Lung microvascular endothelial cell (primary cell): ENCODE results near the gene ARFRP1. TPM values are rescaled to one million over a fixed set of nuclear protein-coding genes. Genes with fewer than 3 reads are reported as not detected.

Experiments used
- DNase-seq, 2 donors: peaks; one replicate each; pipeline versions ENCODE4 v3.0.0 to v3.0.0-alpha.2; 2010; ENCODE audit warnings: low read depth in 2 of 2
- total RNA-seq: library from RNA; depleted of rRNA; stranded (reverse); fragments of >200 nt; gene quantifications from 2 replicates; pipeline ENCODE4 v1.2.1, GENCODE V29; 2014

The ARFRP1 gene
- total RNA-seq, 1 donor from 2014 or later = 31.2 TPM

DNA sequence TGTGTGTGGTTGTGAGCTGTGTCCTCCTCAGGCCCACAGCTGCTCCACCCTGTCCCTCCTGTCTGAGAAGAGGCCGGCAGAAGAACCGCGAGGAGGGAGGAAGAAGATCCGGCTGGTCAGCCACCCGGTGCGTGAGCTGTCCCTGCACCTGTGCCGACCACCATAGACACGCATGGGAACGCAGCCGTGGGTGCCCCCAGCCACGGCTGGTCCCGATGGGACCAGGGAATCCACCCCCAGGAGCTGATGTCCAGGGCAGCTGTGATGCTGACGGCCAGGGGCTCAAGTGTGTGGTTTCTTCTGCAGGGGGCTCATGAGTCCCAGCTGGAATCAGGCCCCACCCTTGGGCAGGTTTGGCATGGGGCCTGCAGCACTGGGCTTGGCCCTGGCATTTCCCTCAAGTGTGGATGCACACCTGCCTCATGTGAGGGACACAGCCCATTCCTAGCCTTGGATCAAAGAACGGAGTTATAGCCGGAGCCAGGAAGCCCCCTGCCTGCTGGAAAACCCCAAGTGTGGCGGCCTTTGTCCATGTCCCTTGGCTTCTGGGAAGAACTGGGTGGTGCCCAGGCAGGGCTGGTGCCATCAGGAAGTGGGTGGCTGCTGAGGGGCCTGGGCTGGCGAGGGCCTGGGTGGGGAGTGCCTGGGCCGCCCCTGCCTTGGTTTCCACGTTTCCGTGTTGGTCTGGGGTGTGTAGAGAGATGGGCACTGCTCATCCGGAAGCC, 15.9 kb downstream of the ARFRP1 start:
- no peak for DNase-seq

DNA sequence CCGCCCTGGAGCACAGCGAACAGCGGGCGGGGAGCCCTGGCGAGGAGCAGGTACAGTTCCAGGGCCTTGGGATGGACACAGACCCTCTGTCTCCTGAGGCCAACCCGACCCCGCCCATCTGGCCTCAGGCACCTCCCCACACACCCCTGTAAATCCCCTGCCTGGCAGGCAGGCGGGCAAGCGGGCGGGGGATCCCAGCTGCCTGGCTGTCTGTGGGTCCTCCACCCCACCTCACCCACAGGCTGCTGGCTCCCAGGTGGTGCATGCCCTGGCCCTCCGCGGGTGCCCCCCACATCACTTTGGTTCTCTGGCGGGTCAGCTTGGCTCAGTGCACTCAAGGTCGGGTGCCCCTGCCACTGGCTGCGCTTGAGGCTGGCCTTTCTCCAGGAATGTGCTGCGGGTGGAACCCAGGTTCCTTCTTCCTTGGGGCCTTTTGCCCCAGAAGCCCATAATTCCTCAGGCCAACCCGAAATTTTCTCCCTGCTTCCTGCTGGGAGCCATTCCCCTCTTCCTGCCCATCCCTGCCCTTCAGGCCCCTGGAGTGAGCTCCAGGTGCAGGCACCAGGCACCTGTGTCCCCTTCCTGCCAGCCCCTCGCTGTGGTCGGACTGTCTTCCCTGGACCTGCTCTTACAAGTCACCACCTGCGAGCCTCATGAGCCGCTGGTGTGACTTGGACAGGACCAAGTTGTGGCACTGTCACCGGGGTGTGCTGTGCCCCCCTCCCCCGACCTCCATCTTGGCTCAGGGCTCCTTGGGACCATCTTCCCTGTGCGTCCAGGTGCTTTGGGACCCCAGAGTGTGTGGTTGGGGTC, 16.7 kb downstream of the ARFRP1 start:
- DNase-seq = no peak

DNA sequence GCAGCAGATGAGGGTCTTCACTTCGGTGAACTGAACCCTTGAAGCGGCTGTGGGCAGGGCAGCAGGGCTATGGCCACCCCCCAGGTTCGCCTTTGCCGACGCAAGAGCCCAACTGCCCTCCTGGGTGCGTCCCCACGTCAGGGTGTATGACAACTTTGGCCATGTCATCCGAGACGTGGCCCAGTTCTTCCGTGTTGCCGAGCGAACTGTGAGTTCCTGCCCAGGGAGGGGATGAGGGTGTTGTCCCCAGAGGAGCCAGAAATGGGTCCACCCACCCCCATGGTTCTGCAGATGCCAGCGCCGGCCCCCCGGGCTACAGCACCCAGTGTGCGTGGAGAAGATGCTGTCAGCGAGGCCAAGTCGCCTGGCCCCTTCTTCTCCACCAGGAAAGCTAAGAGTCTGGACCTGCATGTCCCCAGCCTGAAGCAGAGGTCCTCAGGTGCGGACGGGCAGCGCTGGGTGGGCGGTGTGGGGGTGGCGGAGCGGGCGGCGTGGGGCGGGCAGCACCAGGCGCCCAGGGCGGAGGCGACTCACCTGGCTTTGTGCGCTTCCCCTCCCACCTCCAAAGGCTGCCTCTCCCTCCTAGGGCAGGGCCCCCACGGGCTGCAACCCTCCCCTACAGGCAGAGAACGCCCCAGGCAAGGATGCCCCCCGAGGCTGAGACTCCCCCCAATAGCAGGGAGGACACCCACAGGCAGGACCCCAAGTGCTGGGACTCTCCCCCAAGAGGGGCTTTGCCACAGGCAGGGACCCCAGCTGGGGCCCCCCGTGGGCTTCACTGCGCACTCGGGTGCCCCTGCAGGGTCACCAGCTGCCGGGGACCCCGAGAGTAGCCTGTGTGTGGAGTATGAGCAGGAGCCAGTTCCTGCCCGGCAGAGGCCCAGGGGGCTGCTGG, 17.5 kb downstream of the ARFRP1 start:
- DNase-seq = no peak

DNA sequence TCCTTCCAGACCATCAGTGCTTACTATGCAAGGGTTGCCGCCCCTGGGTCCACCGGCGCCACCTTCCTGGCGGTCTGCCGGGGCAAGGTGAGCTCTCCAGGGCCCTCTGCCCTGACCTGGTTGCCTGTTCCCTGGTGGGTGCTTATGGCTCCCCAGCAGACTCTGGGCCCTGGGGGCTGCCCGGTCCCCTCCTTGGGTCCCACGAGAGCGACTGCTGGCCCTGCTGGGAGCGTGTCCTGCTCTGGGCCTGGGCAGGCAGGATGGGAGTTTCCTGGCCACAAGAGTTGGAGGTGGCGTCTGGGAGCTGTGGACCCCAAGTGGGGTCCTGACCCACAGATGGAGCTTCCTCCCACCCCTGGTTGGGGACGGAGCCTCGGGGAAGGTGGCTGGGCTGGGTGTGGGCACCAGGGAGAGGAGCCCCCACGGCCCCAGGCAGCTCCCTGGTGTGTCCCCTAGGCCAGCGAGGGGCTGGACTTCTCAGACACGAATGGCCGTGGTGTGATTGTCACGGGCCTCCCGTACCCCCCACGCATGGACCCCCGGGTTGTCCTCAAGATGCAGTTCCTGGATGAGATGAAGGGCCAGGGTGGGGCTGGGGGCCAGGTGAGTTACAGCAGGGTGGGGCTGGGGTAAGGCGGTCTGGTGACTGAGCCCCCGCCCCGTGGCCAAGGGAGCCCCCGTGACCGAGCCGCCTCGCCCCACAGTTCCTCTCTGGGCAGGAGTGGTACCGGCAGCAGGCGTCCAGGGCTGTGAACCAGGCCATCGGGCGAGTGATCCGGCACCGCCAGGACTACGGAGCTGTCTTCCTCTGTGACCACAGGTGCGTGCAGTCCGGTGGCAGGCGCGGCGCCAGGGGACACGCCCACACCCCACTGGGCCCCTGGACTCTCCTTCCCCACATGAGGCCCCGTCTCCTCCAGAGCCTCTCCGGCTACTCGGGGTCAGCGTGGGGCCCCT, 18.5 kb downstream of the ARFRP1 start:
- no peak for DNase-seq

DNA sequence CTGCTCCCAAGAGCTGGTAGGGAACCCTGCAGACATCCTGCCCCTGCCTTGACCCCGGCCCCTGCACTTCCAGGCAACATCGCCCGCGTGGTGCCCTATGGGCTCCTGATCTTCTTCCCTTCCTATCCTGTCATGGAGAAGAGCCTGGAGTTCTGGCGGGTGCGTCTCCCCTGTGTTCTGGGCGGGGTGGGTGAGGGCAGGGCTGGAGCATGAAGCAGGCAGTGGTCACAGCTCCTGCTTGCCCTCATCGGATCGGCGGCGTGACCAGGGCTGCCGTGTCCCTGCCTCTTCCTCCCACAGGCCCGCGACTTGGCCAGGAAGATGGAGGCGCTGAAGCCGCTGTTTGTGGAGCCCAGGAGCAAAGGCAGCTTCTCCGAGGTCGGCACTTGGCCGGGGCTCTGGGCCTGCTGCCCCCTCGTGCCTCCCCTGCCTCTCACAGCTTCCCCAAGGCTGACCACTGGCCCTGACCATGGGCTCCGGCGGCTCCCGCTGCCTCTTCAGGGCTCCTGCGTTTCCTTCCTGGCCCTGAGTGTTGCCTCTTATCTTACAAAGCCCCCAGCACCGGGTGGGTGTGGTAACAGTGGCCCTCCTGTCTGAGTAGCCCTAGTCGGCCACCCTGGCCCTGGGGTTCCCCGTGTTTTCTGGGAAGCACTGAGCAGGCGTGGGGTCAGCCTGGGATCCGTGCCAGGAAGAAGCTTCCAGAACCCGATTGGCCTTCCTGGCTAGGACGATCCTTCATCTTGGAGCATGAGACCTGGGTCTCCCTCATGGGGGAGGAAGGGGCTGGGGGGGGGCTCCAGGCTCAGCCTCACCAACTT, 19.3 kb downstream of the ARFRP1 start:
- no peak for DNase-seq

DNA sequence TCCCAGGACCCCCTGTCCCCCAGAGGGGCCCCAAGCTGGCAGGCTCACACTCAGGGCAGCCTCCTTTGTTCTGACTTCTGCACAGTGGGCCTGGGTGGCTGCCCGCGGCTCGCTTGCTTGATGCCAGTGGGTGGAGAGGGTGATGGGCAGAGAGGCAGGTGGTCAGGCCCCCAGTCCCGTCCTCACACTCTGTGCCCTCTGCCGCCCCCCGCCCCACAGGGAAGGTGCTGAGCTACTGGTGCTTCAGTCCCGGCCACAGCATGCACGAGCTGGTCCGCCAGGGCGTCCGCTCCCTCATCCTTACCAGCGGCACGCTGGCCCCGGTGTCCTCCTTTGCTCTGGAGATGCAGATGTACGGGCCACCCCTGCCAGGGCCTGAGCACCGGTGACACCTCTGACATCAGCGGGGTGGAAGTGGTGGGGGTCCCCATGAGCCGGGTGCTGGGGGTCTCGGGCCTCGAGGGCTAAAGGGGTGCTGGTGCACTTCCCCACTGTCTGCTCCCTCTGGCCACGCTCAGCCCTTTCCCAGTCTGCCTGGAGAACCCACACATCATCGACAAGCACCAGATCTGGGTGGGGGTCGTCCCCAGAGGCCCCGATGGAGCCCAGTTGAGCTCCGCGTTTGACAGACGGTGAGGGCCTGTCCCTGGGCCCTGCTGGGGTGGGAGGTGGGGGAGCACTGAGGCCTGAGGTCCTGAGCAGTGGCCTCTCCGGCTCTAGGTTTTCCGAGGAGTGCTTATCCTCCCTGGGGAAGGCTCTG, 20.2 kb downstream of the ARFRP1 start:
- DNase-seq = no peak

DNA sequence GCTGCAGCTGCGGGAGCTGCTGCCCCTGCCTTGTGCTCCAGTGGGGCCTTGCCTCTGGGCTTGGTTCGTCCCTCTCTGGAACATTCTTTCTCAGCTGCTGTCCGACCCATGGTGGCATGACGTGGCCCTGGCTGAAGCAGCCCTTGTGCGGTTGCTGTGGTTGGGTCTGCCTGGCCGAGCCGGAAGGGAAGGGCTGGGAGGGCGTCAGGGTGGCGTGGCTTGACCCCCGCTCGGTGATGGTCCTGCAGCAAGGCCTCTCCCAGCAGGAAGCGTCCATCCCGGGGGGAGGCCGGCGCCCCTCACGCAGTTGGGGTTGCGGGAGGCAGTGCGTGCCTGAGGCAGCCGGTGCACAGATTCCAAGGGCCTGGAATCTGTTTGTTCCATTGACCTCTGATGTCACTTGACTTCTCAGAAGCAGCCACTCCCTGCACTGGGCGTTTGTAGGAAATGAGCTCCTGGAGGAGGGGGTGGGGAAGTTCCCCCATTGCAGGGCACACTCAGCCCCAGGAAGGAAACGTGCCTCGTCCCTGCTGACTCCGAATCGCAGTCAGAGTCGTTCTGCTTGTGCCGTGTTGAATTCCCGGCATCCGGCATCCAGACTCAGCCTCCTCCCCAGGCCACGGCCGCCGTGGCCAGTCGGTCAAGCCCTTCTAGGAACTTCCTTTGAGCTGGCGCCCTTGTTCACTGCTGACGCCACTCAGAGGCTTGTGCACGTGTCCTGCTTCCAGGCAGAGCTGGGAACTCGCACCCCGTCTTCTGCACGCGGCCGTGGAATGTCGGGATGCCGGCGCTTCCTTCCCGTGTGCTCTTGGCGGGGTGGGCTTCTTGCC, 21.1 kb downstream of the ARFRP1 start:
- DNase-seq = peak; percentile 54 to 96

DNA sequence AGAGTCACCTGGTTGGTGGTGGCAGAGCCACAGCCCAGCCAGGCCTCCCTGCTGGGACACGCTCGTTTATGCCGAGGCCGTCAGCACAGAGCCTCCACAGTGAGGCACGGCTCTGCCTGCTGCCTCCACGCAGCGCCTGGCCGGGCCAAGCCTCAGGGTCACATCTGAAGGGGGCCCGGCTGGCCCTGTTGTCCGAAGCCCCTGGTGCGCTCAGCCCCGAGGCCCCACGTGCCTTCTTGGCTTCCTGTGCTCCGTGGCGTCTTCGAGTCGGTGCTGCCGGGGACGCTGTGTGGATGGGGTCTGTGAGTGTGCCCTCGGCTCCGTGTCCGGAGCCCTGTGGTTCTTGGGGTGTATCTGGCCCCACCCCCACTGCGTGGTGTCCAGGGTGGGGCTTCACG, 21.7 kb downstream of the ARFRP1 start:
- no peak for DNase-seq

DNA sequence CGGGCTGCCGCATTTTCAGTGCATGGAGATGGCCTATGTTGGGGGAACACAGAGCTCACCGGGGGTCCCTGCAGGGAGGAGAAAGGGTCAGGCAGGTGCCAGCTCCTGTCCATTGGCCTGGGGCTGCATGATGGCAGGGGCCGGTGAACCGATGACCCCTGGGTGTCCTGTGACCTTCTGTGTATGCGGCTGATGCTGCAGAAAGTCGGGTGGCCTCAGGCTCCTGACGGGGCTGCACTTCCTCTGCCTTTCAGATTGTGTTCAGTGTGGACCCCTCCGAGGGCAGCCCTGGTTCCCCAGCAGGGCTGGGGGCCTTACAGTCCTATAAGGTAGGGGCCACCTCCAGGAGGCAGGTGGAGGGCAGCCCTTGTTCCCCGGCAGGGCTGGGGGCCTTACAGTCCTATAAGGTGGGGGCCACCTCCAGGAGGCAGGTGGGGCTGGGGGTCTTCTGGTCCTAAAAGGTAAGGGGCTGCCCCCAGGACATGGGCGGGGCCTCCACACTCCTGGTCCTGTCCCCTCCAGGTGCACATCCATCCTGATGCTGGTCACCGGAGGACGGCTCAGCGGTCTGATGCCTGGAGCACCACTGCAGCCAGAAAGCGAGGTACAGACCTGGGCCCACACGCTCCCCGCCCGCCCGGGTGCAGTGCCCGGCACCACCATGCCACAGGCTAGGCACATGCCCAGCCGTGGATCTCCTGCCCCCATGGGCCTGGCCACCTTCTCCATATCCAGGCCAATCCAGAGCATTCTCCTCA, 22.3 kb downstream of the ARFRP1 start:
- DNase-seq = no peak

DNA sequence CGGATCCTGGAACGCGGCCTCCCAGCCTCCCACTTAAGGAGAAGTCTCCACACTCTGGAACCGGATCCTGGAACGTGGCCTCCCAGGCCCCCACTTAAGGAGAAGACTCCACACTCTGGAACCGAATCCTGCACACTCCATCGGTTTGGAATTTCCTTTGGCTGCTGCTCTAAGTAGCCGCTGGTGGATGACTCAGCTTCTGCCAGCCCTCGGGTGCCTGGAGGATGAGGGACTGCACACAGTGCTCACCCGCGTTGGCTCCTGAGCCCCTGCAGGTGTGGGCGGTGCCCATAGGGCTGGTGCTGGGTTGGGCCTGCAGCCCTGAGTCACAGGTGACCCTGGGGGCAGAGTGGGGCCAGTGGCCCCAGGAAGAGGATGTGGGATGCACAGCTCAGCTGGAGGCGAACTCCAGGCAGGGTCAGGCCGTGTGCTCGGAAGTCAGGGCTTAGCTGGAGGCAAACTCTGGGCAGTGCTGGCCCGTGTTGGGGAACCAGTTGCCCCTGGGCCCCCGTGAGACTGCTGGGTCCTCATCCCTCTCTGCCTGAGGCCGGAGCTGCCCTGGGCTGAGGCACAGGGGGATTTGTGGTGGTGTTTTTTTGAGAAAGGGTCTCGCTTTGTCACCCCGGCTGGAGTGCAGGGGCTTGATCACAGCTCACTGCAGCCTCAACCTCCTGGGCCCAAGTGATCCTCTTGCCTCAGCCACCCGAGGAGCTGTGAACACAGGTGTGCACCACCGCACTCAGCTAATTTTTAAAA, 25.2 kb downstream of the ARFRP1 start:
- DNase-seq = peak; percentile 45 to 97

DNA sequence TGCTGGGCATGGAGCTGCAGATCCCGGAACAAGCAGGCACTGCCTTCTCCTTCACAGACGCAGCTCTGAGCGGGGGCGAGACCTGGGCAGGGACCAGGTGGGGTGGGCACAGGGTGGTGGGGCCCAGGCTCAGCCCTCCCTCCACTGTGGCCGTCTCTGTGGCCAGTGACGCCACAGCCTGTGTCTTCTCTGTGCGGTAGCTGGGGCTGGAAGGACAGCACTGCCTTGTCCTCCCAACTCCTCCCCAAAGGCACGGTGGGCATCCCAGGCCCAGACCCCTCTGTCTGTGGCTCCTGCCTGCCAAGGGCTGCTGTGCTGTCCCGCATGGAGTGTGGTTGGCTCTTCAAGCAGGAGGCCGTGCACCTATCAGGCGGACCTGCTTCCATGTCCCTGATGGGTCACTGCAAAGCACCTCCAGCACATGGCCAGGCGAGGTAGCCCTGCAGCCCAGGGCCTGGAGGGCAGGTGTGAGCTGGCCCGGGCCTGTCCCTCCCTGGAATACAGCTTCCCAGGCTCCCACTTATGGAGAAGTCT, 26.1 kb downstream of the ARFRP1 start:
- DNase-seq = no peak

DNA sequence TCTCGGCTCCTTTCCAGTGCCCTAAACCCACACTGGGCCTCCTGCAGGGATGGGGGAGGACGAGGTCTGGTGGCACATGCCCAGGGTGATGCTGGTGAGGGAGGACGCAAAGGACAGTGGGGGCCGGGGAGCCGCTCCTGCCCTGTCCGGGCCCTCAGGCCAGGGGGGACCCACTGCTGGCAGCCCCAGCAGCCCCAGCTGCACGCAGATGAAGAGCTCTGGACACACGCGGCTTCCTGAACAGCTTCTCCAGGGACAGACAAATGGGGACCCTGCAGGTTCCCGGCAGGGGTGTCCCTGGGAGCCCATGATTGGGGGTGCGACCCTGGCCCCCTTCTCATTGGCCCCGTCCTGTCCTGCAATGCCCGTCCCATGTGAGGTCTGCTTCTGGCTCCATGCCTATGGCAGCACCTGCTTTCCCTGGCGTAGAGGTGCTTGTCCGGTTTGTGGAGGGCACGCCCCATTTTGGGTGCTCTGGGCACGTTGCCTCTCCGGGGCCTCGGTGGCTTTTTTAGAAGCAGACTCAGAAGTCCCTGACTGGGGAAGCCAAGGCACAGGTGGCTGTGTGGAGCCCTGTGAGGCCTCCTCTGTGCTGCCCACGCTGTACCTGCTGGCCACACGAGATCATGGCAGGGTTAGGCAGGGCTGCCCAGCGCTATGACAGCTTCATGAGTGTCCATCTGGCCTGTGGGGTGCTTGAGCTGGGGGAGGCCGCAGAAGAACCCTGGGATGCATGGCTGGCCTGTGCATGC, 26.7 kb downstream of the ARFRP1 start:
- DNase-seq = no peak

DNA sequence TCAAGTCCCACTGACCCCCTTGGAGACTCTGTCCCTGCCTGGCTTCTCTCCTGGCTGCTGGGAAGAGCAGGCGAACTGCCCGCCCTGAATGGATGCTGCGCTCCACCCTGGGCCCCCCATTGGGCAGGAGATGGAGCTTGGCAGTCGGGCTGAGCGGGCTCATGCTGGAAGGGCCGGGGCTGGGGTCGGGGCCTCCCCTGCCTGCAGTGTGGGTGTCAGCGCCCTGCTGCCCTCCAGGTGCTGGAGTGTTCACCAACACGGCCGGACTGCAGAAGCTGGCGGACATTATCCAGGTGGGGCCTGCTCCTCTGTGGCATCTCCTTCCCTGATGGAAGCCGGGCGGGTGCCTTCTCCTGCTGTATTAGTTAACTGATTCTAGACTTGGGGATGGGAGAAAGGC, 27.3 kb downstream of the ARFRP1 start:
- DNase-seq = no peak

DNA sequence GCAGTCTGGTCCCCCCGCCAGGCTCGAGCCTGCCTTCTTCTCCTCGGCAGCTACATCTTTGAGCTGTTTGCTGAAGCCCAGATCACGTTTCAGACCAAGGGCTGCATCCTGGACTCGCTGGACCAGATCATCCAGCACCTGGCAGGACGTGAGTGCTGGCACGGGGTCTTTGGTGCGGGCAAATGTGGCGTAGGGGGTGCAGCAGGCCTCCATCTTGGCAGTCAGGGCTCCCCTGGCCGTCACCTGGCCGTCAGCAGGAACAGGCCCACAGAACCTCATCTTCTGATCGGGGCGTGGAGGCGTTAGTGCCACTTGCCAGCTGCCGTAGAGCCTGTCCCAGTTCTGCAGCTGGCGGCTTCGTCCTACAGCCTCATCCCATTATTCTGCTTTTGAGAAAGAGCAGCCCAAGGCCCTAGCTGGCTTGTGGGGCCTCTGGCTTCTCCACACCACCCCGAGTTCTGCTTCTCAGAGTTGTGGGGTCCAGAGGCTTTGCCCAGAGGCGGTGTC, 27.9 kb downstream of the ARFRP1 start:
- DNase-seq = no peak

DNA sequence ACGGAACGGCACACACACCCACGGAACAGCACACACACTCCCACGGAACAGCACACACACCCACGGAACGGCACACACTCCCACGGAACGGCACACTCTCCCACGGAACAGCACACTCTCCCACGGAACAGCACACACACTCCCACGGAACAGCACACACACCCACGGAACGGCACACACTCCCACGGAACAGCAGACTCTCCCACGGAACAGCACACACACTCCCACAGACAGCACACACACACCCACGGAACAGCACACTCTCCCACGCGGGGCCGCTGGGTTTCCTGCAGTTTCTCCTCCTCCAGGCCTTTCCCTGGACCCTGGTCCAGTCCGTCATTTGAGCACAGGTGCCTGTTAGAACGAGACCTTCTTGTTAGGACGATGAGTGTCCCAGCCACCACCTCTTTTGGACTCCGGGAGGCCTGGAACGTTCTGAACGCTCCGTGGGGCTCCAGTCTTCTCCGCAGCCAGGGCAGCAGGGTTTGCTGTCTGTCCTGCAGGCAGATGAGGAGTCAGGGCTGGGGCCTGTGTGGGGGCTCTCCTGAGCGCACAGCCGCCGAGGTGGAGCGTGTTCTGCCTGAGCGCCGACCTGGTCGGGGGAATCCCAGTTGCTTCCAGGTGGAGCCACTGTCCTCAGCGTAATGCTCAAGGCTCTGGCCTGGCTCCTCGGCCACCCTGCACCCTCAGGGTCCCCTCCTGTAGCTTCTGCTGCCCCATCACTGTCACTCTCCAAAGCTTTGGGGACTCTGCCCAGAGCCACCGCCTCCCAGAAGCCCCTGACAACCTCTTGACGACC, 28.9 kb downstream of the ARFRP1 start:
- no peak for DNase-seq
